NCI-H1436 treated with DMSO at 0.1 percent for 48 hours (cell line): ENCODE results near the gene CD300H.
"Not testable (repeated sequence)": the region's sequence is repeated elsewhere in the genome, so short reads cannot be mapped to it uniquely, and the experiment has no call there.

Experiments used
- DNase-seq: peaks from one replicate; lab custom pipeline; 2025; lab: John Stamatoyannopoulos, UW

Gene CD300H

GRCh38 chr17:74584292-74585060 lies 17.2 kb upstream of the CD300H start:
- DNase-seq: no peak

GRCh38 chr17:74582633-74583032 lies 15.3 kb upstream of the CD300H start:
- DNase-seq: no peak

- no peak for DNase-seq
Observed at GRCh38 chr17:74579900-74580299, 12.6 kb upstream of the CD300H start.

GRCh38 chr17:74578979-74579378 lies 11.7 kb upstream of the CD300H start:
- DNase-seq: no peak

GRCh38 chr17:74574489-74575142 lies 7.3 kb upstream of the CD300H start:
- DNase-seq: no peak

GRCh38 chr17:74573635-74574034 lies 6.3 kb upstream of the CD300H start:
- DNase-seq: not testable (repeated sequence)

GRCh38 chr17:74573169-74573568 lies 5.9 kb upstream of the CD300H start:
- no peak for DNase-seq

GRCh38 chr17:74571621-74572270 lies 4.4 kb upstream of the CD300H start:
- DNase-seq: no peak

- DNase-seq: no peak
Observed at GRCh38 chr17:74569020-74570003, 2.0 kb upstream of the CD300H start.

- no peak for DNase-seq
Observed at GRCh38 chr17:74568106-74568873, 981 bp upstream of the CD300H start.

GRCh38 chr17:74566132-74566753 lies 1.1 kb downstream of the CD300H start:
- no peak for DNase-seq

GRCh38 chr17:74565126-74565525 lies 2.2 kb downstream of the CD300H start:
- DNase-seq: no peak

- DNase-seq: no peak
Observed at GRCh38 chr17:74563358-74563757, 4.0 kb downstream of the CD300H start.

GRCh38 chr17:74561586-74561985 lies 5.7 kb downstream of the CD300H start:
- DNase-seq: no peak

GRCh38 chr17:74558882-74559519 lies 8.3 kb downstream of the CD300H start:
- no peak for DNase-seq

- not testable (repeated sequence) for DNase-seq
Observed at GRCh38 chr17:74558402-74558801, 8.9 kb downstream of the CD300H start.

GRCh38 chr17:74555427-74555940 lies 11.8 kb downstream of the CD300H start:
- no peak for DNase-seq

- no peak for DNase-seq
Observed at GRCh38 chr17:74554909-74555308, 12.4 kb downstream of the CD300H start.

- no peak for DNase-seq
Observed at GRCh38 chr17:74552037-74552436, 15.3 kb downstream of the CD300H start.

- DNase-seq: no peak
Observed at GRCh38 chr17:74550602-74551001, 16.7 kb downstream of the CD300H start.
